Measurements from ENCODE around the gene PIGC. TPM values are rescaled to one million over a fixed set of nuclear protein-coding genes. Genes with fewer than 3 reads are reported as not detected.

Gene PIGC
- 19.6 and 19.8 TPM in 2 replicates for total RNA-seq

DNA sequence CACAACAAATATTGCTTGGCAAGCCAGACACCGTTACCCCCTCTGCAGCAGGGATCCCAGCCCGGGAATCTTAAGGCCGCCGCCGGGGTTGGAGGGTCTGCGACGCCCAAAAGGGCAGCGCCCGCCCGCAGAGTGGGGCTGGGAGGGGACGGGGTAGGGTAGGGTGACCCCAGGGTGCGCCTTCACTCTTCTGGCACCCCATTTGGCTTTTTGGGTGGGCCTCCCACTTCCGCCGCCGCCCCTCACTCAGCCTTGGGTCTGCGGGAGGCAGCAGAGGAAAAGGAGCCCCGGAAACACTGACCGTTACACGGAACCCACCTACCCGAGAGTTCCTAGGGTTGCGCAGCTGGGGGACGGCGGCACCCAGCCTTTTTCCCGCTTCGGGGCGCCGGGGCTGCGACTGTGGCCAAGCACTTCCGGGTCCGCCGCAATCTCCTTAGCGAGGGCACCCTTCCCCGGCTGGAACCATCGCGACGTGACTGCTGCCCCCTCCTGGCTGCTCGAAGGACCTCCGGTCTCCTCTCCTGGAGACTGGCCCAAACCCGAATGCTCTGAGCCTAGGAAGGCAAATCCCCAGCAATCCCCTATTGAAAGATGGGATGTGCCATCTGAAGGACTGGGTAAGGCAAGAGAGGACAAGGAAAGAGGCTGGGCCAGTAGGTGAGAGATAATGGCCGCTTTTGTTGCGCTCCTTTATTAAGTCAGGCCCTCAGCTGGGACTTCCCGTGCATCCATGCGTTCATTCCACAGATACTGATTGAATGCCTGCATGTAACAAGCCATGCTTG, at the start of gene PIGC:
TSS of gene PIGC (minus strand) at position 404 of the 788 bp plus-strand sequence. CDS start 1,447 bp downstream, outside the sequence.

DNA sequence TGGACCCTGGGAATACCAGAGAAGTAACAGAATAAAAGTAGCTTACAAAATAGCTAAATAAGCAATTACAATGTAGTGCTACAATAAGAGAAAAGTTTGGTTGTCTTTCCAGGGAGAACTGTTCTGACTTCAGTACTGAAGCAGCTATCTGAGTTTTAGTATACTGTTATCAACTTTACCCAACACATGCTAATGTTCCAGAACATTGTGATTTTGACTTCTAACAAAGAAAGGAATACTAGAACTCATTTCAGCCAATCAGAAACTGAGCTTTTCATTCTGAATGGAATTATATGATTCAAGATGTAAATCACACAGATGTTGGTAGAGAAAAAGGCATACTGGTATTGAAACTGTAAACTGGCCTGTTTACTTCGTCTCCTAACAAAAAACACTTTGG, 23.5 kb downstream of the PIGC start, which contains the start of gene C1orf105:
TSS of gene C1orf105 (plus strand) at position 301 of the 400 bp plus-strand sequence. CDS start 201 bp downstream, outside the sequence.

Other genes with a start within 250 kb of the PIGC start
- gene C1orf105, start 23.4 kb downstream of the PIGC start, total RNA-seq, result not detected in 2 replicates
- gene SUCO, start 89.1 kb upstream of the PIGC start, total RNA-seq, result 37.8 and 40.8 TPM in 2 replicates
- not detected in 2 replicates for gene FASLG, start 215.0 kb upstream of the PIGC start, total RNA-seq